ENCODE data around the gene CMTM2.

CMTM2 gene

GRCh38 chr16:66637806-66638205 lies 58.5 kb downstream of the CMTM2 start:
- no peak for DNase-seq
